HG03066 (cell line): Measurements from ENCODE around the gene NEU4.
"Not testable (repeated sequence)": the region's sequence is repeated elsewhere in the genome, so short reads cannot be mapped to it uniquely, and the experiment has no call there.

Source experiments
- ATAC-seq: cut with Tn5 transposase; IDR thresholded peaks from one replicate; pipeline ENCODE4 v1.9.1; 2021; ENCODE audit warnings: low read depth; ENCODE audit not compliant: unreplicated experiment

Gene NEU4

GRCh38 chr2:241798081-241798630 is 10.8 kb upstream of the NEU4 start:
- no peak for ATAC-seq

GRCh38 chr2:241798631-241799521 is 10.1 kb upstream of the NEU4 start:
- no peak for ATAC-seq

- no peak for ATAC-seq
Measured at GRCh38 chr2:241799522-241800197, 9.3 kb upstream of the NEU4 start.

- not testable (repeated sequence) for ATAC-seq
Measured at GRCh38 chr2:241800198-241800903, 8.6 kb upstream of the NEU4 start.

GRCh38 chr2:241801611-241802420 is 7.2 kb upstream of the NEU4 start:
- ATAC-seq: no peak

- peak; percentile 6 for ATAC-seq
Measured at GRCh38 chr2:241802421-241803318, 6.3 kb upstream of the NEU4 start.

- ATAC-seq: peak; percentile 50
Measured at GRCh38 chr2:241803387-241804325, 5.3 kb upstream of the NEU4 start.

GRCh38 chr2:241804326-241805229 is 4.4 kb upstream of the NEU4 start:
- no peak for ATAC-seq

GRCh38 chr2:241806217-241806616 is 2.8 kb upstream of the NEU4 start:
- ATAC-seq: not testable (repeated sequence)

- ATAC-seq: no peak
Measured at GRCh38 chr2:241808051-241808720, 807 bp upstream of the NEU4 start.

- no peak for ATAC-seq
Measured at GRCh38 chr2:241809383-241810306, 652 bp downstream of the NEU4 start.

- no peak for ATAC-seq
Measured at GRCh38 chr2:241810307-241811200, 1.6 kb downstream of the NEU4 start.

- no peak for ATAC-seq
Measured at GRCh38 chr2:241811201-241811951, 2.4 kb downstream of the NEU4 start.
